HG02973 (cell line): ENCODE results near the gene RNASE4.

Experiments used
- ATAC-seq: cut with Tn5 transposase; IDR thresholded peaks from one replicate; pipeline ENCODE4 v1.9.1; 2021; ENCODE audit warnings: moderate library complexity; ENCODE audit not compliant: unreplicated experiment

The RNASE4 gene

DNA sequence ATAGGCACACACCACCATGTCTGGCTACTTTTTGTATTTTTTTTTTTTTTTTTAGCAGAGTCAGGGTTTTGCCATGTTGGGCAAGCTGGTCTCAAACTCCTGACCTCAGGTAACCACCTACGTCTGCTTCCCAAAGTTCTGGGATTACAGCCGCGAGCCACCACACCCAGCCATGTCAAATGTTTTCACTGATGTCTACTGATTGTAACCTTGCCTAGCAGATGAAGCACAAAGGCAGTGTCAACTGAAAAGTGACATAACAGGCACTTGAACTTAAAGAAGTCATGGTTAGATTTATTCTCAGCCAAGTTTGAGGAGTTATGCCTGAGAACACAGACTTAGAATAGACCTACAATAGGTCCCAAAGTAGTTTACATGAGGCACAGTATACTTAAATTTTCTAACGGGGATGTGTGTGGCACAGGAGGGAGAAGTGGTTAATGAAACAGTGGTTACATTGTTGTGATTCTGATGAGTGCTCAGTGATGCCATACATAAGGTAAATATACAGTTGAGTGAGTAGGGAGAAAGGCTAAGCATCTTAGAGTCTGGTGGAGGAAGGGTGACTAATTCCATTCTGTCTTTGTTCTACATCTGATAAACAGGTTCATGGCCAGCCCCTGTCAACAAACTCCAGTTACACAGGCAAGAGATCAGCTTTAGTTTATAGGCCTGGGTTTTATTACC is 12.6 kb upstream of the RNASE4 start:
- no peak for ATAC-seq

DNA sequence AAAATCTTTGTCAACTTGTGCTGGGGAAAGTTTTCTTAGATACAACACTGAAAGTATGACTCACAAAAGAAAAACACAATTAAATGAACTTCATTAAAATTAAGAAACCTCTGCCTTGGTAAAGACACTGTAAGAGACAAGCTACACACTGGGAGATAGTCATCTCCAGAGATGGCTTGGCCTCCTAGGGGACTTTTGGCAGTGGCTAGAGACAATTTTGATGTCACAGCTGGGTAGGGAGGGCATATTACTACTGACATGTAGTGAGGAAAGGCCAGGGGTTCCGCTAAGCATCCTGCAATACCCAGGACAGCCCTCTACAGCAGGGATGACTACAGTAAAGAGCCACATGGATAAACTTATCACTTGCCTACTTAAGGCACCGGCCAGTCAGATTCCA is 8.7 kb upstream of the RNASE4 start:
- ATAC-seq: no peak

GRCh38 chr14:20676072-20676471 is 8.3 kb upstream of the RNASE4 start:
- ATAC-seq: no peak

- ATAC-seq: no peak
Observed at GRCh38 chr14:20679907-20680306, 4.5 kb upstream of the RNASE4 start.

GRCh38 chr14:20680363-20680762 is 4.0 kb upstream of the RNASE4 start:
- no peak for ATAC-seq

- peak; percentile 27 for ATAC-seq
Observed at GRCh38 chr14:20680843-20681347, 3.5 kb upstream of the RNASE4 start.

GRCh38 chr14:20681348-20682126 is 2.8 kb upstream of the RNASE4 start:
- ATAC-seq: peak; percentile 22

DNA sequence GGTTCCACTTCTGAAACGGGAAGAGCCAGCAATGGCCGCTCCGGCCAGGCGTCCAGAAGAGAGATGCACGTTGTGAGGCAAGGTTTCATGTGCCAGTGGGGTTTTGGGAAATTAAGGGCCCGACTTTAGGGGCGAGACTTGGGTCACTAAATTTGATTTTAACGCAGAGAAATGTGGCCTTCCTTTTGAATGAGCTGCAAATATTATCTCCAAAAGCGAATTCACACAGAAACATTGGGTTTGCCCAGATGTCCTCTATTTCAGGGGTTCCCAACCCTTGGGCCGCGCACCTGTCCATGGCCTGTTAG is 2.3 kb upstream of the RNASE4 start:
- no peak for ATAC-seq

DNA sequence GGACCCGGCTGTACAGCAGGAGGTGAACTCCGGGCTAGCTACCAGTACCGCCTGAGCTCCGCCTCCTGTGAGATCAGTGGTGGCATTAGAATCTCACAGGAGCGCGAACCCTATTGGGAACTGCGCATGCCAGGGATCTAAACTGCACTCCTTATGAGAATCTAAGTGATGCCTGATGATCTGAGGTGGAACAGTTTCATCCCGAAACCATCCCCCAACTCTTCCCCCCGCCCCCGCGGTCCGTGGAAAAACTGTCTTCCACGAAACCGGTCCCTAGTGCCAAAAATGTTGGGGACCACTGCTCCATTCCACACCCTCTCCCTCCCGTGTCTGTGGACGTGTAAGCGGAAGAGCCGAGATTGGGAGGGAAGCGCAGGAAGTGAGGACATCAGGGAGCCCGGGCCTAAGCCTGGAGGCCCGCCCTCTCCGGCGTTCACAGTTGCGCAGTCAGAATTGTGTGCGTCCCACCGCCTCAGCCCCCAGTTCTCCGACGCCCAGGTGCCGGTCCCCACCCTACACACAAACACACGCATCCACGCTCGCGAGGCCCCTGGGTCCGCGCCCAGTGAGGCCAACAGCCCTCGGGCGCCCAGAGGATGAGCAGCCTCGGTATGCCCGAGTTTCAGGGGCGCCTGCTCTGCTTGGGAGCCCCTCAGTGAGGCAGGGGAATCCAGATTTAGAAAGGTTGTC is 1.8 kb upstream of the RNASE4 start:
- ATAC-seq: peak; percentile 38

DNA sequence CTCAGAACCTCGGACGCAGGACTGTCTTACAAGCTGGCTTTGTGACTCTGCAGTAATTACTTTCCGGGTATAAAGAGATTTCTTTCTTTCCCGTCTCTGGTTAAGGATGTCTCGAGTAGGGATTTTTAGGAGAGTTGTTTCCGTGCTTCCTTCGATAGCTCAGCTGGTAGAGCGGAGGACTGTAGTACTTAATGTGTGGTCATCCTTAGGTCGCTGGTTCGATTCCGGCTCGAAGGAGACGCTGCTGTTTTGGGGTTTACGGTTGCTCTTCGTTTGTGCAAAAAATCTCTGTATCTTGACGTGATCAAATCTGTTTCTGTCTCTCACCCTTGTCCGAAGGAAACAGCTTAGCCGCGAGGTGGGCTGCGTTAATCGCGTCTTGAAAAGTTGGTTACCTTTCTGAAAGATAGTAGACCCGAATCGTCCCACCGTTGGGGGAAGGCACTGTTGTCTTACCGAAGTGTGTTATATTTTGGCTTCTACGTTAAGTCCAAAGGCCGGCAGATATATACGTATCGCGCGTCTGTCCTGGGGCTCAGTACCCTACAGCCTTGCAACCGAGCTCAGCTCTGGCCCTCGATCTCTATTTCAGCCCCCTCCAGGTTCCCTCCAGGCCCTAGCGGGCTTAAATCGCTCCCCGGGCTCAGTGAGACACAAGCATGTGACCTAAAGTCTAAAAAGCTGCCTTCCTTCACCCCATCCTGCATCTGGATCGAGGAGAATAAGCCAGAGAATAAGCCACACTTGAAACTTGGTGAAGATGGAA is 1.1 kb upstream of the RNASE4 start:
- ATAC-seq: peak; percentile 13

GRCh38 chr14:20684662-20685456 is 499 bp downstream of the RNASE4 start:
- ATAC-seq: no peak

- ATAC-seq: no peak
Observed at GRCh38 chr14:20686386-20687143, 2.2 kb downstream of the RNASE4 start.

DNA sequence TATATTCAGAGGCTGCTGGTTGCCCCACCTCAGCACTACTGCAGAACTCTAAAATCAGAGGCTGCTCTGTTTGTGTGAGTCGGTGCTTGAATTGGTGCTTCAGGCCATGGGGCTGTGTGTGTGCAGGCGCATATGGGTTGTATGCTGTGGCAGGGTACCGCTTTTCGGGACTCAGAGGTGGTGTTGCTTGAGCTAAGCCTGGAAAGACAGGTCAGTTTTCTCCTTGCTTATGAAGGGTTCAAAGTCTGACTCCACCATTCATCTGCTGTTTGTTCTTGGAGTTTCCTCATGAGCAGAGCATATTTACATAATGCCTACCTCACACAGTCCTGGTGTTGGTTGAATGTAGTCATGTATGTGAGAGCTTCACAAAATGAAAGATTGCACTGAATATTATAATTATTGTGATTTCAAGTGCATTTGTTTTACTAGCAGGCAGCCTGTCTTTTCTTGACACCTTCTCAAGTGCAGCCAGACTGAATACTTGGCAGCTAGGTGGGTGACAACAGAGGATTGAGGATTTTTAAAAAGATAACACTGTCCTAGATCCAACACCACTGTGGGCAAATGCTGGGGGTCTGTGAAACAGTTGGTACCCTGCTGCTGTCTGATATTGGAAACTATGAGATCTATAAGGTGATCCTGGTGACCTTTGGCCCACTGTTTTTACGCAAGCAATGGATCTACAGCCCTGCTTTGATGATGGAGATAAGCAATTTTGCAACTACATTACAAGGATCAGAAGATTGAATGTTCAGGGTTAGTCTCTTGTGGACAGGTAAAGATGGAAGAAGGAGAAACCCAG is 3.2 kb downstream of the RNASE4 start:
- no peak for ATAC-seq

DNA sequence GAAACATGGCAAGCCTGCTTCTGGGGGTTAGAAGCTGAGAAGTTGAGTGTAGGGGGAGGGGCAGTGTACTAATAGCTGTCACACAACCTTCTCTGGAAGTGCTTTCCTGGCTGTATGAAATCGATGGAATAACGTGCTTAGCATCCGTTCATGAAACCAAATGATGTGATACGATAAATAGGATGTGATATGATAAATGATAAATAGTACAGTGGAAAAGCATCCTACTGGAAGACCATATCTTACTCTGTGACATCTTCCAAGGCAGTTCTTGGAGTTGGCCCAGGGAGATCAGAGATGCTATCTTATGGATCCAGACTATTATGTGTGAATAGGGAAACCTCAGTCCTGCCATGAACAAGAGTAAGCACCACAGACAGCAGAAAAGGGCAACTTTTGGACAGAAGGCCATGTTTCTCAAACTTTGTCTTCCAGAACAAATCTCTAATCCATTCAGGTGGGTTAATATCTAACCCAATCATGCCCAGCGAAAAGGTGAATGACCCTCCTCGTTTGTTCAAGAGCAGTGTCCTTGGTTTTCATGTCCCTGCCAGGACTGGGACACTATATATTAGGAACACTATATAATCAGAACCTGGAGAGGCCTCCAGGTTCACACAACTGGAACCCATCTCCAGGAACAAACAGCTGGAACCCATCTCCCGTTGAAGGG is 3.9 kb downstream of the RNASE4 start, which contains the start of gene ANG:
Gene ANG (plus strand): TSS at position 598 of the 673 bp plus-strand sequence. CDS start 4,801 bp downstream, outside the sequence.
- no peak for ATAC-seq

DNA sequence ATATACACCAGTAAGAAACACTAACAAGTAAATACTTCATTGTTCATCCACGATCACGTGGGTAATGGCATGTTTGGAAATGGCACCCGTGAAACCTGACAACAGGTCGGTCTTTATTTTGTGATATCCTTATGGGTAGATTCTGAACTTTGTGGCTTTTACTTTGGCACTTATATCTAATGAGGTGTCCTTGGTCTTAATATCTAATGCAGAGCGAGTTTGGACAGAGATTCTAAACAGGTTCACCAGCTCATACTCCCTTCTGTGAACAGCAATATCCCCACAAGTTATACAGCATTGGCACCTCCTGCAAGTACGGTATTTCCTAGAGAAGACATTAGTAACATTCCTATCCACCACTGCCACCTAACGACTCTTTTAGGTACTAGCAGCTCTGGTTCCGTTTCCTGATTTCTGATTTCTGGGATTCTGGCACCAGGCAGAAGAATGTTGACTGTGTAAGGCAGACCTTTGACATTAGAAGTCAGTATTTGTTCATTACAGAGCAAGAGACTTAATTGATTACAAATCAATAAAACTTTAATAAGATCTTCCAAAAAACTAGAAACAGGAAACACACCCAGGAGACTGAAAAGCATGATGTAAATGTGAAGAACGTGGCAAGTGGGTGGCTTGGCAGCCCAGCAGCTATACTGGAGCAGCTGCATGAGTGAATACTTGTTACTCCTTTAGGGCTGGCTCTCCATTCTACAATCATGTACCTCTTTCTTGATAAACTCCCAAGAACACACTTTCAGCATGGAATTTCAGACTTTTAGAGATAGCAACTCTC is 6.7 kb downstream of the RNASE4 start:
- no peak for ATAC-seq

DNA sequence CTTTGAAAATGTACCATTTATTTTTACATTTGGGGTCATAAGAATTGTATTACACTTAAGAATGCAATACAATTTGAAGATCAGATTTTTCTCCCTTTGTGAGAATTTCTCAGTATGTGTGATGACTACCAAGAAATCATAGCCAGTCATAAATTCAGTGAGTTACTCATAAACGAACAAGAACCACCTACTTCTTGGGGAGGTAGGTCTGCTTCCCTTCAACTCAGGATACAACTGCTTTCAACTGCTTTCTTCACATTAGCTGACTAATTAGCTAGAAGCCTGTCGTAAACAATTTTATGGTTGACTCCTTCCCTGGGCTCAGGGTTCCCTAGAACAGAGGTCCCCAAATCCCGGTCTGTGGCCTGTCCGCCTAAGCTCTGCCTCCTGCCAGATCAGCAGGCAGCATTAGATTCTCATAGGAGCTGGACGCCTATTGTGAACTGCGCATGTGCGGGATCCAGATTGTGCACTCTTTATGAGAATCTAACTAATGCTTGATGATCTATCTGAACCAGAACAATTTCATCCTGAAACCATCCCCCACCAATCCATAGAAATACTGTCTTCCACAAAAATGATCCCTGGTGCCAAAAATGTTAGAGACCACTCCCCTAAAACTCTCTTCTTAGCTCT is 7.9 kb downstream of the RNASE4 start:
- ATAC-seq: no peak

DNA sequence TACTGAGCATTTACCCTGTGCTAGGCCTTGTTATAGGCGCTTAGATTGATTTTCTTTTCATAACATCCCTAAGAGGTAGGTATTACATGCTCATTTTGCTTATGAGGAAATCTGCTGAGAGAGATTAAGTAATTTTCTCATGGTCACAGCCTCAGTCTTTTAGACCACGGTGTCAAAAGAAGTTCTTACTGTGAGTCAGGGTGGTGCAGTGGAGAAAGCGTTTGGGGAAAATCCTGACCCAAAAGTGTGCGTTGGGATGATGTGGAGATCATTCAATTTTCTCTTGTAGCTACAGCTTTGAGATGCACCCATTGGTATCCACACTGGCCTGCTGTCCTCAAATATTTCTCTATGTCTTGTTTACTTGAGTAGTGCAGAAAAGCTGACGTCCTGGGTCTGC is 12.4 kb downstream of the RNASE4 start:
- ATAC-seq: no peak
